GM19438 (cell line): Measurements from ENCODE around the gene ITGB1BP1.
"Not testable (repeated sequence)": the region's sequence is repeated elsewhere in the genome, so short reads cannot be mapped to it uniquely, and the experiment has no call there.

Source experiments
- ATAC-seq: cut with Tn5 transposase; IDR thresholded peaks from one replicate; pipeline ENCODE4 v1.9.1; 2021; ENCODE audit warnings: low read depth; ENCODE audit not compliant: unreplicated experiment

The ITGB1BP1 gene

GRCh38 chr2:9401646-9402371, 21.5 kb downstream of the ITGB1BP1 start:
- ATAC-seq: no peak

DNA sequence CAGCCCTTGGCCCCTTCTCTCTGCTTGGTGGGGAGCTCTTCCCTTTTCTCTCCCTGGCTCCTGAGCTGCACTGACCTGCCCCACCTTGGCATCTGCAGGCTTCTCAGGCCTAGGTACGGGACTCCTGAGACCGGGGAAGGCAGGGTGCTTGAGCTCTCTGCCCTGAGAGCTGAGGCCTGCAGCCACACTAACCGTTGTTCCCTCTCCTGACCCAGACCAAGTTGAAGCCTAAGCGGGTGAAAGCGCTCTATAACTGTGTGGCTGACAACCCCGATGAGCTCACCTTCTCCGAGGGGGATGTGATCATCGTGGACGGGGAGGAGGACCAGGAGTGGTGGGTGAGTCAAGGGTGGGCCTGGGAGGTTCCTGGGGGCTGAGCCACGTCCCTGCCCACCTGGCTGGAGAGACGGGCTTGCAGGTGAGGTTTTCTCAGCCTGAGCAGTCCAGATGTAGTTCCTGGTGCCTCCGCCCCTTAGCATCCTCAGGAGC, 22.2 kb downstream of the ITGB1BP1 start:
- no peak for ATAC-seq

- no peak for ATAC-seq
Measured at GRCh38 chr2:9400268-9401058, 22.9 kb downstream of the ITGB1BP1 start.

- ATAC-seq: no peak
Measured at GRCh38 chr2:9398881-9399780, 24.2 kb downstream of the ITGB1BP1 start.

DNA sequence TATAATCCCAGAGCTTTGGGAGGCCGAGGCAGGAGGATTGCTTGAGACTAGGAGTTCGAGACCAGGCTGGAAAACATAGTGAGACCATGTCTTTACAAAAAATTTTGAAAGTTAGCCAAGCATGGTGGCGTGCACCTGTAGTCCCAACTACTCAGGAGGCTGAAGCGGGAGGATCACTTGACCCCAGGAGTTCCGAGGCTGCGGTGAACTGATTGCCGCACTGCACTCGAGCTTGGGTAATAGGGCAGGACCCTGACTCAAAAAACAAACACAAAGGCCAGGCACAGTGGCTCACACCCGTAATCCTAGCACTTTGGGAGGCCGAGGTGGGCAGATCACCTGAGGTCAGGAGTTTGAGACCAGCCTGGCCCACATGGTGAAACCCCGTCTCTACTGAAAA, 25.1 kb downstream of the ITGB1BP1 start:
- ATAC-seq: not testable (repeated sequence)

DNA sequence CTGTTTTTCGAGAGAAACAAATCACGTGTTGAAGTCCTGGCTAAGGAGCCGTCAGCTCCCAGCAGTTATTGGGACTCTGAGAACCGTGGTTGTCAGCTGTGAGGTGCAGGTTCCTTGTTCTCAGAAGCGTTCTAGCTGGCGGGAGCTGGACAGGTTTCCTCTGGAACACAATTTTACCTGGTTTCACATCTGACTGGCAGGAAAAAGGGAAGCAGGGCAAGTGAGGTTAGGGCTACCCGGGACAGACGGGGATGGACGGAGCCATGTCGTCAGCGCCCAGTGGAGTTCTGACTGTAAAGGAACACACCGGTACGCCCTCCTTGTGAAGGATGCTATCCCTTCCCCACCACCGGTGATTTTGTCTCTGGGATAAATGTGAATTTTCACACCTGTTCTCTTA, 26.1 kb downstream of the ITGB1BP1 start:
- ATAC-seq: no peak

DNA sequence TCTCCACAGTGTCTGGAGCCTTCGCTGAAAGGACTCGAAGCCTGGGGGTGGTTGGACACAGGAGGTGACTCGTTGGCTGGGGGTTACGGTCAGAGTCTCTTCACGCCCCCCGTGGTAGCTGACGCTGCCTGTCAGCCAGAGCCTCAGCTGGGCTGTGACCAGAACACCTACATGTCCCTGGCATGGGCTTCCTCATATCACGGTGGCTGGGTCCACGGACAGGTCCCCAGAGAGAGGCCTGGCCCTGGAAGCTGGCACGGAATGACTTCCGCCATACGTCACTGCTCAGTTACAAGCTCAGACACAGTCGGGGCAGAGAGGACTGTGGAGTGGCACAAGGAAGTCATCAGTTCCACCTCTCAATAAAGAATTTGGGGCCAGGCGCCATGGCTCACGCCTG, 28.5 kb downstream of the ITGB1BP1 start:
- ATAC-seq: no peak

GRCh38 chr2:9392898-9393765, 30.2 kb downstream of the ITGB1BP1 start:
- no peak for ATAC-seq

- no peak for ATAC-seq
Measured at GRCh38 chr2:9391961-9392720, 31.2 kb downstream of the ITGB1BP1 start.

DNA sequence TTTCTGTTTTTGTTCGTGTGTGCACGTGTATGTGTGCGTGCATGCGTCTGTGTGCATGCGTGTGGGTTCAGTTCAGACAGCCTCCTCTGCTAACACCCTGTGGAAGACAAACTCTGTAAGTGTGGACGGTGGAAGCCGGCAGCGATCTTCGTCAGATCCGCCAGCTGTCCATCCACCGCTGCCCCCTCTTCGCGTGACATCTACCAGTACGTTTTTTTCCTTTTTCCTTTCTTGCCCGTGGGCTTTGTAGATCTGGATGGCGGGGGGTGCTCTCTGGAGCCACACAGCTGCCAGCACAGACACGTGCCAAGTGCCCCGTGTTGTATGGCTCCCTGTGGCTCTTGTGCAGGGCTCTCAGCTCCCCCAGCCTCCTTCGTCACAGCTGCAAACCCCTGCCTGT, 32.3 kb downstream of the ITGB1BP1 start:
- ATAC-seq: no peak

GRCh38 chr2:9390151-9390850, 33.0 kb downstream of the ITGB1BP1 start:
- no peak for ATAC-seq

DNA sequence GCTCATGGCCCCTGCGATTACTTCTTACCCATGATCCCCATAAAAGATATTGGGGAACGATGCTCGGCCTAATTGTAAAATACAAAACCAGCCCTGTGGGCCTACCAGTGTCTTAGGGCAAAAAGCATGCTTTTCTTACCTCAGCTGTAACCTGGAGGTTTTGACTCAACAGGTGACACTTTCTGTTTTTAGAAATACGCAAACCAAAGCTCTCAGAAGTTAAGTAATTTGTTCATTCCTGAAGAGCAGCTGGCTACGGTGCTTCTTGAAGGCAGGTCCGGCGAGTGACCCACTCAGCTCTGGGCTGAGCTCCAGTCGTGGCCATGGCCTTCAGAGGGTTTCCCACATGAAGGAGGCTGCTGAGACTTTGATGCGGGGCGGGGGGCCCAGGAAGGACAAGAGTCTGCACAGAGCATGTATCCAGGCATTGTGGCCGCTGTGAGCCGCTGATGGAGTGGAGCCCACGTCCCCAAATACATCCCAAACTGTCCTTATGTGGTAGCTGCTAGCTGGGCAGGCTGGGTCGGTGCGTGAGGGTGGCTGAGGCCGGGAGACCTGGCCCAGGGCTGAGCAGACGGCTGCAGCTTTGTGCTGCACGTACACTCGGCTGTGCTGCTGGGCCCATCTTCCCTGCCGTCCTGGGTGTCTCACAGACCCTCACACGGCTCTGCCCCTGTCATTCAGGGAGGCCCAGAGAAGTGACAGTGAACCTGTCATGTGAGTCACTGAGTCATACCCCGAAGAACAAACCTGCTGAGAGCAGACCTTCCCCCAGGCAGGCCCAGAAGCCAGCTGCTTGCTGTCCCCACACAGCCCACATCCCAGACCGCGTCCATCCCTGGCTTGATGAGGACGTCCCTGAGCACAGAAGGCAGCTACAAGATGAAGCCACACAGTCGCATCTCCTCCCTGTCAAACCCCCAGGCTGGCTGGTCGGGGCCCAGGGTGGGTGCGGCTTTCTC, 34.1 kb downstream of the ITGB1BP1 start:
- no peak for ATAC-seq

GRCh38 chr2:9388199-9388681, 35.1 kb downstream of the ITGB1BP1 start:
- no peak for ATAC-seq

GRCh38 chr2:9385841-9386240, 37.5 kb downstream of the ITGB1BP1 start:
- no peak for ATAC-seq

- no peak for ATAC-seq
Measured at GRCh38 chr2:9384521-9384920, 38.8 kb downstream of the ITGB1BP1 start.

DNA sequence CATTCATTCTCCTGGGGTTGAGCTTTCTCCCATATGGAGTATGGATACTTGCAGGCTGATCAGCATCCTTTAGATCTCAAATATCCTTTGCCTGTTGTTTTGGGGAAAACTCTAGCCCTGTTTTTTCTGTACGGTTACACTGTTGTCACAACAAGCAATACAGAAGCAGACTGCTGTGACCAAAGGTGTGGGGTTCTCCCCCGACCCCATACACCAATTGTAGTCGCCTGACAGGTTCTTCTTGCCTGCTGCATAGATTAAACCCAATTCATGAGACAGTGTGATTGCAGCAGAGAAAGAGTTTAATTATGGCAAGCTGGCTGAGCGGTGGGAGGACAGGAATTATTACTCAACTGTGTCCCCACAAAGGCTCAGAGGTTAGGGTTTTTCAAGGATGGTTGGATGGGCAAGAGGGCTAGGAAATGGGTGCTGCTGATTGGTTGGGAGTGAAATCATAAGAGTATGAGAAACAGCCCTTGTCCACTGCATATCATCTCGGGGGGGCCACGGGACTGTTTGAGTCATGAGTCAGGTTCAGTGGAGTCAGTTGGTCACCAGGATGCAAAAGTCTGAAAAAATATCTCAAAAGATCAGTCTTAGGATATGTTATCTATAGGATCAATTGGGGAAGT, 40.6 kb downstream of the ITGB1BP1 start:
- ATAC-seq: no peak
